OCI-LY1 (cell line): ENCODE measurements around the gene STEAP1B.

Source experiments
- EZH2 ChIP-seq: fragments of 200-600 bp; sonication (generic), shearing (Covaris generic); IDR thresholded peaks from 2 replicates; pipeline ENCODE4 v1.8.0; 2017; ENCODE audit warnings: borderline replicate concordance, mixed run types, mild to moderate bottlenecking, antibody characterized with exemption, low read length, moderate library complexity, mixed read lengths
- TF ChIP-seq, protein P1 (sequence below): fragments of 200-600 bp; sonication (generic), shearing (Covaris generic); IDR thresholded peaks from 2 replicates; pipeline ENCODE4 v1.5.1; 2017; ENCODE audit warnings: mild to moderate bottlenecking, antibody characterized with exemption, low read length, moderate library complexity, mixed read lengths

DNA sequence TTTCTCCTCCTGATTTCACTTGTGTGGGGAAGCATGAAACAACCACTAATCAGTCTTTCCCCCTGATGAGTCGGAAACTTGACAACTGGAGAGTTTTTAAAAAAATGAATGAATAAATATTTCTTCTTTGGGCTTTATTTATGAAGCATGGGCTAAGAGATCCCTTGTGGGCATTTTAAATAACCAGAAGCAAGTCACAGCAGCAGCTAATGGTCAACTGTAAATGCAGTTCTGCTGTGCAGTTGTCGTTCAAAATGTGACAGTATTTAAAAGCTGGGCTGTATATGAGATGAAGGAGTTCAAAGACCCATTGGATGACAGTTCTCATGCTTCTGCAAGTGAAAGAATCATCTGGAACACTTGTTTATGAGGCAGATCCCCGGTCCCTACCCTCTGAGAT is 54.1 kb downstream of the STEAP1B start:
- no peak for TF ChIP-seq EZH2
- TF ChIP-seq, protein P1, sequence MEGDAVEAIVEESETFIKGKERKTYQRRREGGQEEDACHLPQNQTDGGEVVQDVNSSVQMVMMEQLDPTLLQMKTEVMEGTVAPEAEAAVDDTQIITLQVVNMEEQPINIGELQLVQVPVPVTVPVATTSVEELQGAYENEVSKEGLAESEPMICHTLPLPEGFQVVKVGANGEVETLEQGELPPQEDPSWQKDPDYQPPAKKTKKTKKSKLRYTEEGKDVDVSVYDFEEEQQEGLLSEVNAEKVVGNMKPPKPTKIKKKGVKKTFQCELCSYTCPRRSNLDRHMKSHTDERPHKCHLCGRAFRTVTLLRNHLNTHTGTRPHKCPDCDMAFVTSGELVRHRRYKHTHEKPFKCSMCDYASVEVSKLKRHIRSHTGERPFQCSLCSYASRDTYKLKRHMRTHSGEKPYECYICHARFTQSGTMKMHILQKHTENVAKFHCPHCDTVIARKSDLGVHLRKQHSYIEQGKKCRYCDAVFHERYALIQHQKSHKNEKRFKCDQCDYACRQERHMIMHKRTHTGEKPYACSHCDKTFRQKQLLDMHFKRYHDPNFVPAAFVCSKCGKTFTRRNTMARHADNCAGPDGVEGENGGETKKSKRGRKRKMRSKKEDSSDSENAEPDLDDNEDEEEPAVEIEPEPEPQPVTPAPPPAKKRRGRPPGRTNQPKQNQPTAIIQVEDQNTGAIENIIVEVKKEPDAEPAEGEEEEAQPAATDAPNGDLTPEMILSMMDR = no peak
